IMR-90 (cell line): Measurements from ENCODE around the gene ARHGAP10. TPM values are rescaled to one million over a fixed set of nuclear protein-coding genes. Genes with fewer than 3 reads are reported as not detected.
A peak's percentile ranks its signal among the peaks of the same experiment; 100 is the strongest.

Source experiments
- ATAC-seq: fragments of 200-7000 bp; cut with Tn5 transposase; 2 replicates; pipeline ENCODE4 v1.9.1; 2020; ENCODE audit warnings: low read depth, mild to moderate bottlenecking, moderate library complexity
- BruUV-seq: library from RNA; stranded (reverse); fragments of 400-500 nt; replicated peaks from 2 replicates; lab custom pipeline; 2021; lab: Mats Ljungman, UMichigan
- CTCF ChIA-PET: fragments of 300-600 bp; formaldehyde crosslinking; extraction: SDS; loops from one replicate; lab custom pipeline; 2021; ENCODE audit warnings: antibody characterized with exemption; lab: Yijun Ruan, JAX
- POLR2A ChIA-PET: fragments of 300-600 bp; sonication (Branson Sonifier 250); formaldehyde crosslinking; loops from one replicate; lab custom pipeline; 2022; ENCODE audit warnings: antibody characterized with exemption; ENCODE audit not compliant: unreplicated experiment; lab: Charles Lee
- DNase-seq: peaks from one replicate; pipeline ENCODE4 v3.0.0; 2013
- H2AFZ ChIP-seq: replicated peaks from 2 replicates; pipeline ENCODE3; 2013; ENCODE audit warnings: low read length, mild to moderate bottlenecking; ENCODE audit not compliant: poor library complexity
- H2AK5ac ChIP-seq: 2 replicates; pipeline ENCODE4 v1.6.1; 2013; ENCODE audit warnings: low read depth, low read length, inconsistent platforms
- H2AK9ac ChIP-seq: replicated peaks from 2 replicates; pipeline ENCODE3; 2013; ENCODE audit warnings: mild to moderate bottlenecking, low read depth, low read length, moderate library complexity; ENCODE audit not compliant: poor library complexity
- H2BK120ac ChIP-seq: 2 replicates; pipeline ENCODE4 v1.6.1; 2013; ENCODE audit warnings: low read depth, low read length, inconsistent platforms
- H2BK15ac ChIP-seq: 3 replicates; pipeline ENCODE4 v1.6.1; 2013; ENCODE audit warnings: low read depth, low read length, inconsistent platforms
- H2BK20ac ChIP-seq: 2 replicates; pipeline ENCODE4 v1.6.1; 2013; ENCODE audit warnings: low read depth, mild to moderate bottlenecking, inconsistent platforms, low read length, moderate library complexity
- H2BK5ac ChIP-seq: 2 replicates; pipeline ENCODE4 v1.6.1; 2013; ENCODE audit warnings: mild to moderate bottlenecking, low read depth, low read length, inconsistent platforms; ENCODE audit not compliant: poor library complexity, severe bottlenecking
- H3K14ac ChIP-seq: replicated peaks from 2 replicates; pipeline ENCODE4 v1.6.1; 2013; ENCODE audit warnings: low read depth, low read length, inconsistent platforms
- H3K18ac ChIP-seq: 2 replicates; pipeline ENCODE4 v1.6.1; 2013; ENCODE audit warnings: low read depth, low read length, control low read depth
- H3K23ac ChIP-seq: 2 replicates; pipeline ENCODE4 v1.6.1; 2013; ENCODE audit warnings: low read depth, low read length, inconsistent platforms
- H3K27ac ChIP-seq: 2 replicates; pipeline ENCODE4 v1.5.1; 2013; ENCODE audit warnings: mild to moderate bottlenecking, control low read depth, low read length; ENCODE audit not compliant: insufficient read depth
- H3K27me3 ChIP-seq: 2 replicates; pipeline ENCODE4 v1.6.1; 2013; ENCODE audit warnings: low read length; ENCODE audit not compliant: control insufficient read depth, insufficient read depth
- H3K36me3 ChIP-seq: 2 replicates; pipeline ENCODE4 v1.6.1; 2013; ENCODE audit warnings: low read length, mixed read lengths; ENCODE audit not compliant: control insufficient read depth, insufficient read depth
- H3K4ac ChIP-seq: 2 replicates; pipeline ENCODE4 v1.6.1; 2013; ENCODE audit warnings: low read depth, low read length, inconsistent platforms
- H3K4me1 ChIP-seq: 2 replicates; pipeline ENCODE4 v1.6.1; 2013; ENCODE audit warnings: low read length, mixed read lengths; ENCODE audit not compliant: control insufficient read depth, insufficient read depth
- H3K4me2 ChIP-seq: 2 replicates; pipeline ENCODE4 v1.6.1; 2013; ENCODE audit warnings: low read depth, mild to moderate bottlenecking, control low read depth, low read length, moderate library complexity
- H3K4me3 ChIP-seq: 2 replicates; pipeline ENCODE4 v1.5.1; 2013; ENCODE audit warnings: low read depth, mild to moderate bottlenecking, control low read depth, low read length, moderate library complexity; ENCODE audit not compliant: insufficient read depth
- H3K56ac ChIP-seq: 2 replicates; pipeline ENCODE4 v1.6.1; 2013; ENCODE audit warnings: low read length, inconsistent platforms; ENCODE audit not compliant: insufficient read depth; ENCODE audit errors: extremely low read depth
- H3K79me1 ChIP-seq, 2 experiments: 2 replicates each; pipeline ENCODE4 v1.6.1; 2013; ENCODE audit warnings: low read length in 2 of 2, inconsistent platforms in 1 of 2, low read depth in 1 of 2
- H3K9ac ChIP-seq: 2 replicates; pipeline ENCODE4 v1.6.1; 2013; ENCODE audit warnings: low read depth, low read length, control low read depth
- H3K9me1 ChIP-seq: 2 replicates; pipeline ENCODE4 v1.6.1; 2013; ENCODE audit warnings: low read length, inconsistent platforms; ENCODE audit not compliant: insufficient read depth
- H3K9me3 ChIP-seq: 2 replicates; pipeline ENCODE4 v1.6.1; 2013; ENCODE audit warnings: low read length; ENCODE audit not compliant: control insufficient read depth, insufficient read depth
- H4K20me1 ChIP-seq: 2 replicates; pipeline ENCODE4 v1.6.1; 2013; ENCODE audit warnings: low read length, inconsistent platforms; ENCODE audit not compliant: insufficient read depth
- H4K5ac ChIP-seq: 2 replicates; pipeline ENCODE4 v1.6.1; 2013; ENCODE audit warnings: mild to moderate bottlenecking, low read depth, low read length, control low read depth
- H4K8ac ChIP-seq, 2 experiments: 2 replicates each; pipeline ENCODE4 v1.6.1; 2013; ENCODE audit warnings: low read depth in 2 of 2, low read length in 2 of 2, control low read depth in 1 of 2, inconsistent platforms in 1 of 2
- H4K91ac ChIP-seq: 2 replicates; pipeline ENCODE4 v1.6.1; 2013; ENCODE audit warnings: low read depth, low read length, inconsistent platforms; ENCODE audit not compliant: insufficient read depth
- BHLHE40 ChIP-seq: fragments of 150-350 bp; IDR thresholded peaks from 2 replicates; pipeline ENCODE4 v1.6.1; 2016; ENCODE audit warnings: mild to moderate bottlenecking, low read depth, low read length
- CEBPB ChIP-seq: IDR thresholded peaks from 2 replicates; pipeline ENCODE4 v1.6.1; 2012; ENCODE audit warnings: low read depth, low read length, improper control_type of control experiment
- CHD1 ChIP-seq: IDR thresholded peaks from 2 replicates; pipeline ENCODE4 v1.6.1; 2012; ENCODE audit warnings: low read depth, low read length, improper control_type of control experiment
- CTCF ChIP-seq: conservative IDR thresholded peaks from 2 replicates; pipeline ENCODE4 v1.5.1; 2012; ENCODE audit warnings: mild to moderate bottlenecking, low read depth, low read length, improper control_type of control experiment
- ELK1 ChIP-seq: fragments of 150-350 bp; IDR thresholded peaks from 2 replicates; pipeline ENCODE4 v1.6.1; 2016; ENCODE audit warnings: low read depth, mild to moderate bottlenecking, low read length, moderate library complexity, borderline replicate concordance
- FOS ChIP-seq: fragments of 150-350 bp; IDR thresholded peaks from 2 replicates; pipeline ENCODE4 v1.6.1; 2016; ENCODE audit warnings: low read depth, low read length
- MAFK ChIP-seq: IDR thresholded peaks from 2 replicates; pipeline ENCODE4 v1.6.1; 2012; ENCODE audit warnings: low read depth, low read length, improper control_type of control experiment
- MAZ ChIP-seq: IDR thresholded peaks from 2 replicates; pipeline ENCODE4 v1.6.1; 2012; ENCODE audit warnings: low read depth, mild to moderate bottlenecking, low read length, improper control_type of control experiment, moderate library complexity, borderline replicate concordance
- MXI1 ChIP-seq: IDR thresholded peaks from 2 replicates; pipeline ENCODE4 v1.6.1; 2012; ENCODE audit warnings: low read depth, mild to moderate bottlenecking, low read length, moderate library complexity, borderline replicate concordance
- NFE2L2 ChIP-seq: fragments of 150-350 bp; IDR thresholded peaks from 2 replicates; pipeline ENCODE4 v1.6.1; 2016; ENCODE audit warnings: low read depth, mild to moderate bottlenecking, low read length
- POLR2A ChIP-seq: IDR thresholded peaks from 2 replicates; pipeline ENCODE4 v1.6.1; 2012; ENCODE audit warnings: mild to moderate bottlenecking, low read depth, low read length
- RAD21 ChIP-seq: IDR thresholded peaks from 2 replicates; pipeline ENCODE4 v1.6.1; 2012; ENCODE audit warnings: low read length, improper control_type of control experiment
- RCOR1 ChIP-seq: IDR thresholded peaks from 2 replicates; pipeline ENCODE4 v1.6.1; 2012; ENCODE audit warnings: mild to moderate bottlenecking, low read length, improper control_type of control experiment; ENCODE audit not compliant: insufficient replicate concordance
- RFX5 ChIP-seq: IDR thresholded peaks from 2 replicates; pipeline ENCODE4 v1.8.0; 2012; ENCODE audit warnings: low read depth, mild to moderate bottlenecking, low read length, moderate library complexity
- SMC3 ChIP-seq: fragments of 150-350 bp; IDR thresholded peaks from 2 replicates; pipeline ENCODE4 v1.6.1; 2016; ENCODE audit warnings: low read depth, mild to moderate bottlenecking, antibody characterized with exemption, low read length, moderate library complexity
- USF2 ChIP-seq: fragments of 150-350 bp; IDR thresholded peaks from 2 replicates; pipeline ENCODE4 v1.6.1; 2017; ENCODE audit warnings: mild to moderate bottlenecking, antibody characterized with exemption, low read length, low read depth
- WGBS, 2 experiments: methylation state at CpG; one replicate each; pipeline versions ENCODE4 v1.1.5 to v1.1.7; 2013; ENCODE audit warnings: missing lambda C conversion rate in 2 of 2; ENCODE audit not compliant: insufficient read length in 1 of 2; ENCODE audit errors: extremely low coverage in 2 of 2; 5-methylcytosine and 5-hydroxymethylcytosine counted together
- dilution Hi-C: fragments of 300-500 bp; cut with HindIII; formaldehyde crosslinking; loops from one replicate; pipeline ENCODE4 v1.14.3; 2018; ENCODE audit warnings: low sequenced_read_pairs; ENCODE audit not compliant: unreplicated experiment
- in situ Hi-C: fragments of 300-500 bp; cut with MboI; formaldehyde crosslinking; loops from 3 replicates; pipeline ENCODE4 v1.14.3; 2019; ENCODE audit warnings: low sequenced_read_pairs, inconsistent platforms, mixed read lengths
- intact Hi-C: fragments of 100-400 bp; cut with micrococcal nuclease; formaldehyde crosslinking; loops from 2 replicates; pipeline ENCODE4 v1.10.0; 2022
- polyA plus RNA-seq, 3 experiments: library from polyadenylated mRNA; depleted of rRNA; stranded (reverse); fragments of >200 nt; gene quantifications; 2 replicates each; pipeline ENCODE4 v1.2.3, GENCODE V29; 2012; ENCODE audit warnings: low replicate concordance in 1 of 3
- total RNA-seq: library from RNA; depleted of rRNA; stranded (reverse); fragments of >200 nt; gene quantifications from 2 replicates; pipeline ENCODE4 v1.2.3, GENCODE V29; 2012

ARHGAP10 gene
- total and polyA plus RNA-seq, 2 of the 4 experiments (the other 2 are of a cell fraction) = 27.1 to 29.4 TPM

GRCh38 chr4:147994076-147994475 is 262.2 kb downstream of the ARHGAP10 start:
- in situ Hi-C loops (no loop called here), intact Hi-C loops (no loop called here), dilution Hi-C loops (no loop called here)
- Histone ChIP-seq H3K9me1 (peaks cover 6% of the 10 kb centered on the region), H3K56ac (no peak overlapping the region), H3K36me3 (peaks cover 3% of the 10 kb centered on the region), H3K27me3 (no peaks in the 10 kb centered on the region), H3K23ac (no peak overlapping the region), H2AK5ac (no peak overlapping the region), H2AK9ac (no peak overlapping the region), H3K79me1 (peaks cover 13 to 27% of the 10 kb centered on the region in 2 experiments; a peak in 3 of 4 replicates), H3K9ac (no peak overlapping the region), H2BK20ac (no peak overlapping the region), H3K18ac (no peak overlapping the region), H2AFZ (no peak overlapping the region), H3K4me1 (peaks cover 3% of the 10 kb centered on the region), H2BK15ac (no peak overlapping the region), H2BK120ac (no peak overlapping the region), H3K14ac (no peak overlapping the region), H4K91ac (no peak overlapping the region), H3K27ac (no peak overlapping the region), H4K5ac (no peak overlapping the region), H3K9me3 (no peaks in the 10 kb centered on the region), H2BK5ac (no peak overlapping the region), H3K4me2 (no peak overlapping the region), H4K8ac (no peak overlapping the region), H3K4me3 (no peak overlapping the region), H4K20me1 (no peaks in the 10 kb centered on the region; the same call in 1 of the 2 replicates), H3K4ac (no peak overlapping the region)
- DNase-seq (peak; percentile 47), ATAC-seq (no peak; the same call in 1 of the 2 replicates)
- TF ChIP-seq CHD1 (no peak), NFE2L2 (no peak), BHLHE40 (no peak), CEBPB (no peak), RAD21 (no peak), RCOR1 (no peak), CTCF (no peak), POLR2A (no peak), FOS (no peak), SMC3 (no peak), MAFK (no peak), ELK1 (no peak), MXI1 (no peak), USF2 (no peak), MAZ (no peak), RFX5 (no peak)
- ChIA-PET POLR2A (no interaction called here), CTCF (no interaction called here)
- no TSS peak for BruUV-seq
- no CpG with 5 or more reads among the region's 3 CpGs for WGBS, 2 experiments
